C1 segment of cervical spinal cord (tissue), 14 donors: ENCODE results near the gene IFNB1.

ENCODE experiments used
- DNase-seq, 14 donors: peaks; one replicate each; lab custom pipeline; 2025; lab: John Stamatoyannopoulos, UW

IFNB1 gene

GRCh38 chr9:21077781-21078180 is at the start of gene IFNB1:
IFNB1 (minus strand) TSS chr9:21077942; CDS start chr9:21077869, 73 bp downstream.
- DNase-seq, result no peak

- no peak for DNase-seq
Measured at GRCh38 chr9:21121595-21122251, 44.0 kb upstream of the IFNB1 start.

- DNase-seq, result no peak
Measured at GRCh38 chr9:21121079-21121478, 43.3 kb upstream of the IFNB1 start.

- DNase-seq, result no peak
Measured at GRCh38 chr9:21119093-21119770, 41.5 kb upstream of the IFNB1 start.

GRCh38 chr9:21114311-21114710 is 36.6 kb upstream of the IFNB1 start:
- DNase-seq, result no peak

- peak in 1 of 14 donors; percentile 2 for DNase-seq
Measured at GRCh38 chr9:21110708-21111576, 33.2 kb upstream of the IFNB1 start.

- no peak for DNase-seq
Measured at GRCh38 chr9:21104787-21105186, 27.0 kb upstream of the IFNB1 start.

GRCh38 chr9:21102305-21102704 is 24.6 kb upstream of the IFNB1 start:
- DNase-seq, result no peak

GRCh38 chr9:21097817-21098216 is 20.1 kb upstream of the IFNB1 start:
- DNase-seq, result no peak

GRCh38 chr9:21096901-21097255 is 19.1 kb upstream of the IFNB1 start:
- no peak for DNase-seq

- no peak for DNase-seq
Measured at GRCh38 chr9:21096172-21096900, 18.6 kb upstream of the IFNB1 start.

GRCh38 chr9:21095561-21095960 is 17.8 kb upstream of the IFNB1 start:
- DNase-seq, result no peak

- DNase-seq, result no peak
Measured at GRCh38 chr9:21086538-21086937, 8.8 kb upstream of the IFNB1 start.

- DNase-seq, result no peak
Measured at GRCh38 chr9:21085005-21085404, 7.3 kb upstream of the IFNB1 start.

- DNase-seq, result no peak
Measured at GRCh38 chr9:21084242-21084850, 6.6 kb upstream of the IFNB1 start.

- no peak for DNase-seq
Measured at GRCh38 chr9:21082671-21083070, 4.9 kb upstream of the IFNB1 start.

- DNase-seq, result no peak
Measured at GRCh38 chr9:21081999-21082398, 4.3 kb upstream of the IFNB1 start.

- no peak for DNase-seq
Measured at GRCh38 chr9:21081451-21081850, 3.7 kb upstream of the IFNB1 start.

GRCh38 chr9:21080793-21081192 is 3.1 kb upstream of the IFNB1 start:
- DNase-seq, result no peak

- no peak for DNase-seq
Measured at GRCh38 chr9:21078702-21079101, 960 bp upstream of the IFNB1 start.

- DNase-seq, result no peak
Measured at GRCh38 chr9:21075484-21075883, 2.3 kb downstream of the IFNB1 start.
